GM12878 (cell line): Measurements from ENCODE around the gene NKD1. TPM values are rescaled to one million over a fixed set of nuclear protein-coding genes. Genes with fewer than 3 reads are reported as not detected.

Experiments
- ATAC-seq: fragments of 200-7000 bp; cut with Tn5 transposase; 3 replicates; pipeline ENCODE4 v1.9.1; 2020; ENCODE audit warnings: mild to moderate bottlenecking, moderate library complexity
- BruUV-seq: library from RNA; stranded (reverse); fragments of 400-500 nt; replicated peaks from 2 replicates; lab custom pipeline; 2021; lab: Mats Ljungman, UMichigan
- CTCF ChIA-PET: fragments of 300-600 bp; sonication (Branson Sonifier 250); formaldehyde crosslinking; extraction: SDS; loops from one replicate; lab custom pipeline; 2021; ENCODE audit warnings: inconsistent platforms; lab: Yijun Ruan, JAX
- POLR2A ChIA-PET: fragments of 350-600 bp; formaldehyde crosslinking; extraction: SDS; loops from one replicate; lab custom pipeline; 2021; ENCODE audit warnings: inconsistent platforms; lab: Charles Lee
- RAD21 ChIA-PET: fragments of 300-600 bp; sonication (Branson Sonifier 250); formaldehyde crosslinking; loops from one replicate; lab custom pipeline; 2023; ENCODE audit warnings: antibody characterized with exemption; ENCODE audit not compliant: unreplicated experiment; lab: Charles Lee
- SMC1A ChIA-PET: fragments of 300-600 bp; sonication (Branson Sonifier 250); formaldehyde crosslinking; loops from one replicate; lab custom pipeline; 2023; ENCODE audit not compliant: unreplicated experiment, uncharacterized antibody; lab: Charles Lee
- DNase-seq: peaks from one replicate; pipeline ENCODE4 v3.0.0-alpha.2; 2011; ENCODE audit warnings: low read depth, low spot score
- FAIRE-seq: peaks from 3 replicates; lab custom pipeline; 2011; peaks lifted over from hg19 to GRCh38; lab: Jason Lieb, UNC
- H2AFZ ChIP-seq: 2 replicates; pipeline ENCODE4 v1.6.0; 2011; ENCODE audit warnings: low read depth, low read length, control low read depth; ENCODE audit not compliant: control insufficient read depth
- H3K27ac ChIP-seq: 2 replicates; pipeline ENCODE4 v1.5.1; 2011; ENCODE audit warnings: control low read depth; ENCODE audit not compliant: control insufficient read depth, insufficient read depth
- H3K27me3 ChIP-seq, 2 experiments: replicated peaks in 1 of 2; 2 replicates each; pipeline versions ENCODE4 v1.6.0 to v1.6.1; 2011; ENCODE audit warnings: low read length in 1 of 2; ENCODE audit not compliant: control insufficient read depth in 2 of 2, insufficient read depth in 2 of 2
- H3K36me3 ChIP-seq, 2 experiments: 2 replicates each; pipeline ENCODE4 v1.5.1; 2011; ENCODE audit warnings: low read length in 1 of 2; ENCODE audit not compliant: control insufficient read depth in 2 of 2, insufficient read depth in 2 of 2
- H3K4me1 ChIP-seq: 2 replicates; pipeline ENCODE4 v1.6.1; 2011; ENCODE audit warnings: mild to moderate bottlenecking, low read length, moderate library complexity, mixed read lengths; ENCODE audit not compliant: control insufficient read depth, insufficient read depth
- H3K4me2 ChIP-seq: 2 replicates; pipeline ENCODE4 v1.6.0; 2011; ENCODE audit warnings: control low read depth; ENCODE audit not compliant: control insufficient read depth, insufficient read depth
- H3K4me3 ChIP-seq: fragments of 200-600 bp; sonication (generic); 2 replicates; pipeline ENCODE4 v1.5.1; 2016
- H3K79me2 ChIP-seq: 2 replicates; pipeline ENCODE4 v1.6.0; 2011; ENCODE audit warnings: low read length; ENCODE audit not compliant: control insufficient read depth, insufficient read depth
- H3K9ac ChIP-seq: 2 replicates; pipeline ENCODE4 v1.8.0; 2011; ENCODE audit warnings: low read length, control low read depth, mixed read lengths; ENCODE audit not compliant: control insufficient read depth, insufficient read depth
- H3K9me3 ChIP-seq: replicated peaks from 3 replicates; pipeline ENCODE4 v1.5.1; 2011; ENCODE audit warnings: mild to moderate bottlenecking, low read length; ENCODE audit not compliant: control insufficient read depth, insufficient read depth
- H4K20me1 ChIP-seq: 2 replicates; pipeline ENCODE4 v1.6.0; 2011; ENCODE audit not compliant: control insufficient read depth, insufficient read depth
- BHLHE40 ChIP-seq, 2 experiments: fragments of 450-650 bp in 1 of 2; IDR thresholded peaks; 2 replicates each; pipeline ENCODE4 v1.6.1; 2011 to 2017; ENCODE audit warnings: low read depth in 2 of 2, borderline replicate concordance in 1 of 2, improper control_type of control experiment in 1 of 2, low read length in 1 of 2, mild to moderate bottlenecking in 1 of 2
- CHD1 ChIP-seq: IDR thresholded peaks from 2 replicates; pipeline ENCODE4 v1.6.1; 2012; ENCODE audit warnings: low read depth, low read length, improper control_type of control experiment
- CTCF ChIP-seq, 3 experiments: IDR thresholded peaks in 2 of 3; conservative IDR thresholded peaks in 1 of 3; 2 replicates each; pipeline ENCODE4 v1.5.1; 2011; ENCODE audit warnings: low read depth in 3 of 3, low read length in 3 of 3, mild to moderate bottlenecking in 3 of 3, control low read depth in 2 of 3, moderate library complexity in 2 of 3, inconsistent platforms in 1 of 3, mixed read lengths in 1 of 3; ENCODE audit not compliant: control insufficient read depth in 2 of 3, insufficient read depth in 1 of 3; ENCODE audit errors: extremely low read depth in 1 of 3
- E2F4 ChIP-seq: IDR thresholded peaks from 2 replicates; pipeline ENCODE4 v1.6.1; 2012; ENCODE audit warnings: low read depth, low read length, improper control_type of control experiment
- EZH2 ChIP-seq: IDR thresholded peaks from 2 replicates; pipeline ENCODE4 v1.6.1; 2012; ENCODE audit warnings: low read depth, mild to moderate bottlenecking, control low read depth, inconsistent platforms, low read length, borderline replicate concordance; ENCODE audit not compliant: control insufficient read depth
- GABPA ChIP-seq: IDR thresholded peaks from 2 replicates; pipeline ENCODE4 v1.6.1; 2014; ENCODE audit warnings: antibody characterized with exemption, low read depth, mild to moderate bottlenecking, inconsistent platforms
- IKZF1 ChIP-seq: fragments of 450-650 bp; conservative IDR thresholded peaks from 2 replicates; pipeline ENCODE4 v1.6.1; 2017; ENCODE audit warnings: antibody characterized with exemption, mild to moderate bottlenecking
- MYB ChIP-seq: fragments of 150-350 bp; IDR thresholded peaks from 2 replicates; pipeline ENCODE4 v1.6.1; 2014; ENCODE audit warnings: mild to moderate bottlenecking, low read depth, low read length, borderline replicate concordance
- SIX5 ChIP-seq: IDR thresholded peaks from 2 replicates; pipeline ENCODE4 v1.6.1; 2011; ENCODE audit warnings: mild to moderate bottlenecking, low read depth, low read length, moderate library complexity; ENCODE audit not compliant: severe bottlenecking
- TAF1 ChIP-seq: IDR thresholded peaks from 2 replicates; pipeline ENCODE4 v1.6.1; 2011; ENCODE audit warnings: mild to moderate bottlenecking, low read depth, low read length, borderline replicate concordance
- USF1 ChIP-seq: IDR thresholded peaks from 2 replicates; pipeline ENCODE4 v1.6.1; 2011; ENCODE audit warnings: borderline replicate concordance, low read depth, mild to moderate bottlenecking, moderate library complexity, mixed read lengths, low read length; ENCODE audit not compliant: insufficient read depth; ENCODE audit errors: extremely low read length
- ZNF384 ChIP-seq: IDR thresholded peaks from 2 replicates; pipeline ENCODE4 v1.6.1; 2012; ENCODE audit warnings: low read depth, mild to moderate bottlenecking, low read length, improper control_type of control experiment, borderline replicate concordance
- WGBS: methylation state at CpG from one replicate; pipeline ENCODE4 v1.1.6; 2016; ENCODE audit warnings: low lambda C conversion rate; ENCODE audit not compliant: insufficient replicate concordance, insufficient coverage; ENCODE audit errors: missing lambda C conversion rate; 5-methylcytosine and 5-hydroxymethylcytosine counted together
- in situ Hi-C: fragments of 300-500 bp; cut with MboI; formaldehyde crosslinking; loops from 9 replicates; pipeline ENCODE4 v1.14.3; 2018; ENCODE audit warnings: mixed read lengths
- intact Hi-C: fragments of 100-400 bp; cut with micrococcal nuclease; formaldehyde crosslinking; loops from one replicate; pipeline ENCODE4 v1.14.2; 2022; ENCODE audit not compliant: unreplicated experiment
- polyA plus RNA-seq, 11 experiments: library from polyadenylated mRNA; depleted of rRNA in 4 of 11; unstranded in 6 of 11; stranded (reverse) in 5 of 11; fragments of >200 nt; fragmentation: Nextera tagmentation in 4 of 11; fragmentation: Illumina TruSeq in 1 of 11; extraction: Ambion mirVana in 4 of 11; extraction: Trizol in 1 of 11; gene quantifications; 1 replicate in 1 of 11; 2 replicates in 10 of 11; pipeline versions ENCODE4 v1.2.1 to v1.2.3, GENCODE V29; 2011 to 2016; ENCODE audit warnings: inconsistent platforms in 2 of 11, missing spikeins in 2 of 11, low read depth in 1 of 11
- total RNA-seq, 4 experiments: library from RNA; depleted of rRNA in 3 of 4; stranded (reverse); fragments of >200 nt in 3 of 4; fragmentation: Illumina TruSeq in 1 of 4; extraction: Trizol in 1 of 4; gene quantifications; 2 replicates each; pipeline versions ENCODE4 v1.2.1 to v1.2.3, GENCODE V29; 2013 to 2021
- TF ChIP-seq, protein P1 (sequence below): IDR thresholded peaks from 2 replicates; pipeline ENCODE4 v1.6.1; 2011; ENCODE audit warnings: low read depth, low read length, improper control_type of control experiment, borderline replicate concordance

NKD1 gene
- total and polyA plus RNA-seq, 10 of the 15 experiments (the other 5 are each of a cell fraction or from before 2014, with no cell fraction given), result under 0.01 to 0.49 (median 0.04) TPM; not detected in 2

- Histone ChIP-seq H4K20me1 (no peaks in the 10 kb centered on the region), H3K27ac (no peak overlapping the region), H3K79me2 (no peaks in the 10 kb centered on the region), H3K27me3 (no peaks in the 10 kb centered on the region; a peak in 1 of 4 replicates), H3K9me3 (no peaks in the 10 kb centered on the region), H2AFZ (no peak overlapping the region), H3K4me3 (no peak overlapping the region), H3K9ac (no peak overlapping the region), H3K36me3 (no peaks in the 10 kb centered on the region), H3K4me1 (peaks cover 3% of the 10 kb centered on the region; the same call in 1 of the 2 replicates), H3K4me2 (no peak overlapping the region)
- DNase-seq (no peak), FAIRE-seq (no peak), ATAC-seq (no peak)
- ChIA-PET POLR2A (no interaction called here), RAD21 (no interaction called here), SMC1A (interaction anchor here (1.2 kb wide), 1 partner anchor 62 kb away, joined by 3 read pairs; no protein-coding TSS in a partner anchor), CTCF (interaction anchor here (0.9 kb wide), 1 partner anchor 21 kb away, joined by 4 read pairs; no protein-coding TSS in a partner anchor)
- TF ChIP-seq MYB (no peak), USF1 (no peak), CTCF (IDR thresholded peaks at IDR 0.05 in 2 of 3, conservative IDR thresholded peaks at IDR 0.05 in 1 of 3; ENCODE audit: control insufficient read depth in 2 of 3, extremely low read depth in 1 of 3, insufficient read depth in 1 of 3, low read depth in 3 of 3, low read length in 3 of 3) (no peak), E2F4 (no peak), EZH2 (no peak), CHD1 (no peak), BHLHE40 (IDR thresholded peaks at IDR 0.05; ENCODE audit: borderline replicate concordance in 1 of 2, low read depth in 2 of 2, low read length in 1 of 2) (no peak), SIX5 (no peak), TAF1 (no peak), GABPA (no peak), ZNF384 (no peak), IKZF1 (no peak)
- TF ChIP-seq, protein P1, sequence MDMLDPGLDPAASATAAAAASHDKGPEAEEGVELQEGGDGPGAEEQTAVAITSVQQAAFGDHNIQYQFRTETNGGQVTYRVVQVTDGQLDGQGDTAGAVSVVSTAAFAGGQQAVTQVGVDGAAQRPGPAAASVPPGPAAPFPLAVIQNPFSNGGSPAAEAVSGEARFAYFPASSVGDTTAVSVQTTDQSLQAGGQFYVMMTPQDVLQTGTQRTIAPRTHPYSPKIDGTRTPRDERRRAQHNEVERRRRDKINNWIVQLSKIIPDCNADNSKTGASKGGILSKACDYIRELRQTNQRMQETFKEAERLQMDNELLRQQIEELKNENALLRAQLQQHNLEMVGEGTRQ, result no peak
- WGBS, result 60% methylated on average over 3 of the region's 3 CpGs
- intact Hi-C loops, result no loop called here
- in situ Hi-C loops, result no loop called here
- no TSS peak for BruUV-seq
These were observed 58.8 kb downstream of the NKD1 start for GRCh38 chr16:50607051-50607431.
